Activated CD8-positive, alpha-beta memory T cell treated with anti-CD3 and anti-CD28 coated beads for 4 hours (primary cell): Measurements from ENCODE around the gene ZNF322.

ENCODE experiments used
- DNase-seq, 2 donors: peaks; one replicate each; pipeline ENCODE4 v3.0.0-alpha.2; 2020; ENCODE audit warnings: low read depth in 2 of 2

ZNF322 gene

DNA sequence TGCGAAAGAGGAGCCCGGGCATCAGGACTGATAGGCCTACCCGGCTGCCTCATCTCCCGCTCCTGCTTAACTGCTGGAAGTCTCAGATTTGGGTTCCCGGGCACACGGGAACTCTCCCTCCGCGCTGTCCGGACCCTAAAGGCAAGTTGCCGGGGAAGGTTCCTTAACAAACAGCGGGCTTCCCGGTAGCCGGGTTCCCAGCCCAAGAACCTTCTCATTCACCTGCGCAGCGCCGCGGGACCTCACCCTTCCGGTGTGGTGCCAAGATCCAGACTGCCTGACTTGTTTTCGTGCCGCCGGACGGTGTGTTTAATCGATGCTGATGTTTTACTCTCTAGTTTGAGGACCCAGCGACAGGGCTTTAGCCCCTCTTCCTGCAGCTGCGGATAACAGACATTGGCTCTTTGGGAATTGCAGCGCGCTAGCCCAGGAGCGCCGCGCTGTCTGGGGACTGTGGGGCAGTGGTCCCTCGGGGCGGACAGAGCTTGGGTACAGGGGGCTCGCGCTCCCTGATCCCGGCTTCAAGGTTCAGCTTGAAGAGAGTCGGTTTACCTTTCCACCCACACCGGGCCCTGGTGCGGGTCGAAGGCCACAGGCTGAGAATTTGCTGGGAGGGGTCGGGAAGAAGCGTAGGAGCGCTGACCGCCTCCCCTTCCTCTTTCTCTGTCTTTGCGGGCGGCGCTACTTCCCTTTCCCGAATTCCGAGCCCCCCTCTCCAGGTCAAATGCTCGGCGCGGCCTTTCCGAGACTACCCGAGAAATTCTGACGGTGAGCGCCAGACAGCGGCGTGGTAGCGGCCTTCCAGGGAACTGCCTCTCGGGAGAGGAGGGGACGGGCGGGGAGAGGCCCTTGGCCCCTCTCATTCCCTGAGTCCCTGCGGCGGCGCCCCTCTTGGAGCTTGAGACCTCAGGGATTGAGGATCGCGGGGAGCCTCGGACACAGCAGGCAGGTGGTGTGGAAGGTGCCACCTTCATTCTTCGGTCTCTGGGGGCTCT lies 45.6 kb downstream of the ZNF322 start:
- DNase-seq, result no peak

GRCh38 chr6:26613201-26613600 lies 46.3 kb downstream of the ZNF322 start:
- DNase-seq, result no peak

DNA sequence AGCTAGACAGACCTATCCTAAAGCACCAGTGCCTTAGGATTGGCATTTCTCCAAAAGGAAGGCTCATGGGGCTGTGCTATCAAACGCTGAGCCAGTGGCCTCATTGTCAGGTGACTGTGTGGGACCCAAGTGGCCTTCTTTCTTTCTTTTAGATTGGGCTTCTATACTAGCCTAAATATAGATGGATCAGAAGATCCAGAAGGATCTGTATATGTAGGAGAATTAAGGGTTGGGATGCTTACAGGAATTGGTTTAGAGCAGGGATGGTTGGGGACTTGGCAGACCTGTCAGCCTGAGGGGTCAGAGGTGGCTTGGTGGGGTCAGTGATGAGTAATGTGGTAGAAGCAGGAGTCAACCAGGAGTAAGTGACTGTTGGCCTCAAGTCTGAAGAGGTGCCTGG lies 47.9 kb downstream of the ZNF322 start:
- no peak for DNase-seq

DNA sequence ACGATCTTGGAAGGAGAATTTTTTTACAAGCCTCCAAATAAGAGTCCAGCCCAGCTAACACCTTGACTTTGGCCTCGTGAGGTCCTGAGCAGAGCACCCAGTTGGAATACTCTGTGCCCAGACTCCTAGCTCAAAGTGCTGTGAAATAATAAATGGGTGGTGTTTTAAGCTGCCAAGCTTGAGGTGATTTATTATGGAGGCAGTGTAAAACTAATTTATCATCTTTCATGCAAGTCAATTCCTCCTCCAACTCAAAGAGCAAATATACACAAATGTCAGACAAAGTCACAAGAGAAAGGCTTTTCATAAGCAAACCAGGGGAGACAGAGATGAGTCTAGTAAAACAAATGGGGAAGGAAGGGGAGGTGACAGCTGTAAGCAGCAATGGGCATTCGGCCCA lies 50.1 kb downstream of the ZNF322 start:
- no peak for DNase-seq

DNA sequence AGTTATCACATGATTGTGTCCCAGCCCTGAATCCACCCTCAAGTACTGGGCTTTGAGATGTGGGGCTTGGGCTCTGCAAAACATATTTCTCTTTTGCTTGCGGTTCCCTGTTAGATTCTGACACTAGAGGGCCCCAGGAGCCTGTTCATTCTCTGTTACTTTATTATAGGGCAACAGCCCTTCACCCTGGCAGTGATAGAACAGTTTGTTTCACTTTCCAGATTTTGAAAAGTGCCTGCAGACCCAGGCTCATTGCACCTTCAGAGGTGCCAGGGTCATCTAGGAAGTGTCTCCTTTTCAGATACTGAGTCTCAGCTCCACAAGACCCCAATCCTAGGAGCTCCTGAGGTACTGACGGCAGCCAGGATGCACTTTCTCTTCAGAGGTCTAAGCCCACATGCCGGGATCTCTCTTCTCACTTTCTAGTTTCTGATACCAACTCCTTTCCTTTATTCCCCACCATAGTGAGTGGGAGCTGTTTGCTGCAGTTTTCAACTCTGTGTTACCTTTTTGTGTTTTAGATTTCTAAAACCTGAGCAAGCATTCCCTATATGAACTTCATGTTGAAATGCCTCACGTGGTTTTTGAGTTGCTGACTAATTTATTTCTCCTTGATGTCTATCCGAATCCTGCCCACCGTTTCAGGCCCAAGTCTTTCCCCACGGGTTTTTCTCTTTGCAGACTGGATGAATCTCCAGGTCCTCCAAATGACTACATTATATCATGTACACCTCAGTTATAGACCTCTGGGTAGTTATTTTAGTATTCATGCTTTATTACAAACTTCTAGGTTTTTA lies 51.9 kb downstream of the ZNF322 start:
- peak; percentile 16 to 32 for DNase-seq

DNA sequence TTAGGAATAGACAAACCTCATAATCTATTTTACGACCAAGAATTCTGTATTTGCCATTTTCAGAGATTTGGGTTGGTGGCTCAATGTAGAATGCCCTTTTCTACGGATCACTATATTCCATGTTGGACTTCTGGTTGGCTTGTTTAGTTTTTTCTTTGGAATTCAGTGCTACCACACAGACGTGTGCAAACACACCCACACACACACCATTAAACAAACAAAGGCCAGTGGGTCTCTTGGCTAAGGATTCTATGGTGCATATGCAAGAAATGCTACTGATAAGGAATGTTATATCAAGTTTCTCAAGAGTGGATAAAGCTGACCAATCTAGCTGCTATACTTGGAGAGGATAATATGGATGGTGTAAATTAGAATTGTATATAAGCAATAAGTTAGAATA lies 54.7 kb downstream of the ZNF322 start:
- no peak for DNase-seq

DNA sequence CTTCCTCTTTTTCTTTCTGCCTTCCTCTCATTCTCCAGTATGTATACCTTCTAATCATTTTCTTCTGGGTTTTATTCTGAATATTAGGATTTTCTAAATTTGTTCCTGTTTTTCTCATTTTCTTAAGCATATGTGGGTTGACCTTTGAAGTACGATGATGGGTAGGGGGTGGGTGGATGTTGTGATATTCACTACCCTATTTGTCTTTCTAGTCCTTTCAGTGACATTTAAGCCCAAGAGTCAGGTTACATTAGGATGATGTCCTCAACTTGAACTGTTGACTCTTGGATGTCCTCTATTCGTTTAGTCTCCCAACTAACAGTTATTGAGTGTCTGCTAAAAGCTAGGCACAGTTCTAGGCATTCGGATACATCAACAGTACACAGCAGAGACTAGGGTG lies 55.5 kb downstream of the ZNF322 start:
- DNase-seq, result no peak

- DNase-seq, result no peak
Observed at GRCh38 chr6:26602262-26602661, 57.3 kb downstream of the ZNF322 start.

DNA sequence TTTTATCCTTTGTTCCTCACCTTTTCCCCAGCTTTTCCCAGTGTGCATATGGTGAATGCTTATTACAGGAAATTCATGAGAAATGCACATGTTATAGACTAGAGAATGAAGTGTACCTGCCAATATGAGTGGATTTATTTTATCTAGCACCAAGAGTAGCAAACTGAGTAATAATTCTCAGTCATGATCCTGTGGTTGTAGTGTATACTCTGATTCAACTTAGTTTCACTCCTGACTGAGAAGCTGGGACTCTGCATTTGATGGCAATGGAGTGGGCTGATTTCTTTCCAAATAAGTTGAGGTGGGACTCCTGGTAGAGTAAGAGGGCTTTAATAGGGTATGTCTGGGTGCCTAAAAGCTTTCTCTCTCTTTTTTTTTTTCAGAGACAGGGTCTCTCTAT lies 58.8 kb downstream of the ZNF322 start:
- DNase-seq, result no peak

- no peak for DNase-seq
Observed at GRCh38 chr6:26599591-26599990, 60.0 kb downstream of the ZNF322 start.

DNA sequence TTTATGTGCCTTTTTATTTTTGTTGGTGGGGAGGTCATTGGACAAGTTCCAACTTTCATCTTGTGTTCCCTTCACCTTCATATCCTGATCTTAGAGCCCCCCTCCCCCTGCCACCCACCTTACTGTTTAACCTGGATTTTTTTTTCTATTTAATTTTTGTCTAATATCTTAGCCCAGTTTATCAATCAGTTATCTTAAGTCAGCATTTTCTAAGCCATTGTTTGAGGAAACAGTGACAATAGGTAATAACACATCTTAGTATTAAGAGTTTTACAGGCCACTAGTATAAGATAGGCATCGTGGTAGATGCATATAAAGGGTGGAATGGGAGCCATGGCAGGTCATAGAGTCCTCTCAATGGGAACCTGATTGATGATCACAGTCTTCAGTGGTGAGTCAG lies 60.4 kb downstream of the ZNF322 start:
- no peak for DNase-seq

DNA sequence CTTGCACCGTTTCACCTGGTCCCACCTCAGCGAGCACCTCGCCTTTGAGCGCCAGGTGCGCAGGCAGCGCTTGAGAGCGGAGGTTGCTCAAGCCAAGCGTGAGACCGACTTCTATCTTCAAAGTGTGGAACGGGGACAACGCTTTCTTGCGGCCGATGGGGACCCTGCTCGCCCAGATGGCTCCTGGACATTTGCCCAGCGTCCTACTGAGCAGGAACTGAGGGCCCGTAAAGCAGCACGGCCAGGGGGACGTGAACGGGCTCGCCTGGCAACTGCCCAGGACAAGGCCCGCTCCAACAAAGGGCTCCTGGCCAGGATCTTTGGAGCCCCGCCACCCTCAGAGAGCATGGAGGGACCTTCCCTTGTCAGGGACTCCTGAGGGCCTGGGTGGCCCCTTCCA lies 61.3 kb downstream of the ZNF322 start:
- DNase-seq, result no peak

DNA sequence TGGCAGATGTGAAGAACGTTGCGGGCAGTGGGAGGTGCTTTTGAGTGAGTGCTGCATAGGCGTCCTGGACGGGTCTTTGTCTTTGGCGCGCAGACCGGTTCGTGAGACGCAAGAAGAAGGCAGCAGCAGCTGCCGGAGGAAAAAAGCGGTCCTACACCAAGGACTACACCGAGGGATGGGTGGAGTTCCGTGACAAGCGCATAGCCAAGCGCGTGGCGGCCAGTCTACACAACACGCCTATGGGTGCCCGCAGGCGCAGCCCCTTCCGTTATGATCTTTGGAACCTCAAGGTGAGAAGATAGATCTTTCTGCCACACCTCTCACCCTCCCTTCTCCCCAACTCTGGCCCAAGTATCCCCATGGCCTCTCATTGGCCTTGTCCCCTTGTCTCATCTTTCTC lies 61.7 kb downstream of the ZNF322 start:
- DNase-seq, result no peak

GRCh38 chr6:26597389-26597766 lies 62.2 kb downstream of the ZNF322 start:
- no peak for DNase-seq

DNA sequence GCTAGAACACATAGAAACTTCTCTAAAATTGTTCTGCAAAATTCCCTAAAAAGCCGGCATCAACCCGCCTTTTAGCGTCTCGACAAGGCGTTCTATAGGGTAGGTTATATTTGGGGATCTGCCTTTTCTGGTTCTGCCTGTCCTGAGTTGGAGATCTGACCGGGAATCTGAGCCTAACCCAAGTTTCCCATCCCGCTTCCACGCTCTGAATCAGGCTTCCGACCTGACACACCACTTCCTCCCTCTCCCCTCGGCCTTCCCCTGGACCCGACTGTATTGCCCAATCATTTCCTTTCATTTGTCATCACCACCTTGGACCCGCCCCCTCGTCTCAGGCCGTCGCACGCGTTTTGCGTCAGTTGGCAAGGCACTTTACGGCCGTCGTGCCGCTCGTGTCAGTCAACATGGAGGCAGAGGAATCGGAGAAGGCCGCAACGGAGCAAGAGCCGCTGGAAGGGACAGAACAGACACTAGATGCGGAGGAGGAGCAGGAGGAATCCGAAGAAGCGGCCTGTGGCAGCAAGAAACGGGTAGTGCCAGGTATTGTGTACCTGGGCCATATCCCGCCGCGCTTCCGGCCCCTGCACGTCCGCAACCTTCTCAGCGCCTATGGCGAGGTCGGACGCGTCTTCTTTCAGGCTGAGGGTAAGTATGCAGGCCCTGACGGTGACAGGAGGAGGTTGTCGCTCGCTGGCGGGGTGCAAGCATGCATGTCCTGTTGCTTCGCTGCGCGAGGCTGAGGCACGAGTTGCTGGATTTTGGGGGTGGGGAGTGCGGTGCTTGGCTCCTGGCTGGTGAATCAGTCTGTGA lies 62.8 kb downstream of the ZNF322 start, which contains the start of gene ABT1:
ABT1 (plus strand) TSS at position 375 of the 810 bp plus-strand sequence; CDS start at position 405, 30 bp downstream.
- peak; percentile 95 for DNase-seq

- peak; percentile 71 to 77 for DNase-seq
Observed at GRCh38 chr6:26595669-26596269, 63.8 kb downstream of the ZNF322 start.

- DNase-seq, result no peak
Observed at GRCh38 chr6:26594730-26595632, 64.6 kb downstream of the ZNF322 start.

DNA sequence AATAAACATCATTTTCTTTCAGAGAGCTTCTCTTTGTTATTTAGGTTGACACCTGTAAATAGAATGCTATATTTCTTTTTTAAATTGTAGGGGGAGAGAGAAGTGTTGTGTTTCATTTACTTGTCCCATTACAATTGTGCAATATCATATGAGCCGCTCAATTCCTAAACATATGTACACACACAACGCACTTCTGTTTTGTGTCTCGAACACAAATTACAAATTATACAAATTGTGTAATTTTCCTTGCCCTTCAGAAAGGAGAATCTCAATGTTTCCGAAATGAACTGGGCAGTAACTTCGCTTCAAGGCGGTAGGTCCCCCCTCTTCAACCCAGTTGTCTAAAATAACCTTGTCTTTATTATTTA lies 65.4 kb downstream of the ZNF322 start:
- DNase-seq, result no peak

- DNase-seq, result no peak
Observed at GRCh38 chr6:26593278-26594130, 66.0 kb downstream of the ZNF322 start.
